Activated naive CD8-positive, alpha-beta T cell treated with anti-CD3 and anti-CD28 coated beads, Interleukin-2, amount 50 U/mL, for 24 hours (primary cell): ENCODE data around the gene PIGL.
A peak's percentile ranks its signal among the peaks of the same experiment; 100 is the strongest.
"Not testable (repeated sequence)": the region's sequence is repeated elsewhere in the genome, so short reads cannot be mapped to it uniquely, and the experiment has no call there.

Source experiments
- ATAC-seq: fragments of 150-1000 bp; cut with Tn5 transposase; one replicate; pipeline ENCODE4 v1.10.0; 2021
- DNase-seq: peaks from one replicate; pipeline ENCODE4 v3.0.0; 2021
- H3K27ac Mint-ChIP-seq: one replicate; pipeline ENCODE4 v1.8.0; 2021; ENCODE audit warnings: mild to moderate bottlenecking, mixed read lengths
- H3K27me3 Mint-ChIP-seq: one replicate; pipeline ENCODE4 v1.8.0; 2021; ENCODE audit warnings: mixed read lengths
- H3K36me3 Mint-ChIP-seq: one replicate; pipeline ENCODE4 v1.8.0; 2021; ENCODE audit warnings: low read depth, mixed read lengths
- H3K4me1 Mint-ChIP-seq: one replicate; pipeline ENCODE4 v1.8.0; 2021; ENCODE audit warnings: mixed read lengths
- H3K4me3 Mint-ChIP-seq: one replicate; pipeline ENCODE4 v1.8.0; 2021; ENCODE audit warnings: mild to moderate bottlenecking, moderate library complexity, mixed read lengths
- H3K9me3 Mint-ChIP-seq: one replicate; pipeline ENCODE4 v1.8.0; 2021; ENCODE audit warnings: mixed read lengths

Gene PIGL

DNA sequence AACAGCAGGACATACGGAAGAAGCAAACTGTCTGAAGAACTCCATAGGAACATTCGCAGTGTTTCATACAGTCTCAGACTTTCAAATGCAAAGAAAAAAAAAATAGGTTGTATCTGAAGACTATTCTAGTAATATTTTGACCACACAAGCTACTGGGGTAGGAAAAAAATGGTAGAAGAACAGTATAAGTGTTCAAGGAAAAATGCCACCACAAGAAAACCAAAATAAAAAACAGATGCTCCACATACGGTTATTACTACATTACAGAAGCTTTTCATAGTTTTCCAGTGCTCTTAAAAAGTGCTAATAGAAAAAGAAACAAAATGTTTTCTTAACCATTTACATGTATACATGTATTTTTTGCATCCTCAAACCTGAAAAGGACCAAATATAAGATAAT lies 5.4 kb upstream of the PIGL start:
- H3K27me3 Mint-ChIP-seq, result no peaks in the 10 kb centered on the region
- no peaks in the 10 kb centered on the region for H3K36me3 Mint-ChIP-seq
- DNase-seq (no peak), ATAC-seq (no peak)
- H3K27ac Mint-ChIP-seq, result no peak overlapping the region
- peaks cover 43% of the 10 kb centered on the region for H3K4me1 Mint-ChIP-seq
- H3K4me3 Mint-ChIP-seq, result no peak overlapping the region
- no peaks in the 10 kb centered on the region for H3K9me3 Mint-ChIP-seq

- H3K27ac Mint-ChIP-seq, result no peak overlapping the region
- ATAC-seq (no peak), DNase-seq (no peak)
- no peaks in the 10 kb centered on the region for H3K9me3 Mint-ChIP-seq
- no peaks in the 10 kb centered on the region for H3K27me3 Mint-ChIP-seq
- H3K4me3 Mint-ChIP-seq, result peak overlapping the region; percentile 93
- peaks cover 42% of the 10 kb centered on the region for H3K4me1 Mint-ChIP-seq
- peaks cover 3% of the 10 kb centered on the region for H3K36me3 Mint-ChIP-seq
Measured at GRCh38 chr17:16212793-16213192, 4.2 kb upstream of the PIGL start.

- no peak for DNase-seq
- ATAC-seq, result peak; percentile 1
- H3K4me1 Mint-ChIP-seq, result peaks cover 43% of the 10 kb centered on the region
- no peaks in the 10 kb centered on the region for H3K9me3 Mint-ChIP-seq
- H3K27ac Mint-ChIP-seq, result peak overlapping the region; percentile 78
- no peaks in the 10 kb centered on the region for H3K27me3 Mint-ChIP-seq
- peaks cover 3% of the 10 kb centered on the region for H3K36me3 Mint-ChIP-seq
- H3K4me3 Mint-ChIP-seq, result peak overlapping the region; percentile 93
Measured at GRCh38 chr17:16214190-16215001, 2.6 kb upstream of the PIGL start.

- peaks cover 43% of the 10 kb centered on the region for H3K4me1 Mint-ChIP-seq
- DNase-seq, result peak; percentile 46
- peak overlapping the region; percentile 93 for H3K4me3 Mint-ChIP-seq
- ATAC-seq, result peak; percentile 44
- no peaks in the 10 kb centered on the region for H3K27me3 Mint-ChIP-seq
- peaks cover 3% of the 10 kb centered on the region for H3K36me3 Mint-ChIP-seq
- H3K27ac Mint-ChIP-seq, result peak overlapping the region; percentile 78
- no peaks in the 10 kb centered on the region for H3K9me3 Mint-ChIP-seq
Measured at GRCh38 chr17:16215002-16215272, 2.1 kb upstream of the PIGL start.

DNA sequence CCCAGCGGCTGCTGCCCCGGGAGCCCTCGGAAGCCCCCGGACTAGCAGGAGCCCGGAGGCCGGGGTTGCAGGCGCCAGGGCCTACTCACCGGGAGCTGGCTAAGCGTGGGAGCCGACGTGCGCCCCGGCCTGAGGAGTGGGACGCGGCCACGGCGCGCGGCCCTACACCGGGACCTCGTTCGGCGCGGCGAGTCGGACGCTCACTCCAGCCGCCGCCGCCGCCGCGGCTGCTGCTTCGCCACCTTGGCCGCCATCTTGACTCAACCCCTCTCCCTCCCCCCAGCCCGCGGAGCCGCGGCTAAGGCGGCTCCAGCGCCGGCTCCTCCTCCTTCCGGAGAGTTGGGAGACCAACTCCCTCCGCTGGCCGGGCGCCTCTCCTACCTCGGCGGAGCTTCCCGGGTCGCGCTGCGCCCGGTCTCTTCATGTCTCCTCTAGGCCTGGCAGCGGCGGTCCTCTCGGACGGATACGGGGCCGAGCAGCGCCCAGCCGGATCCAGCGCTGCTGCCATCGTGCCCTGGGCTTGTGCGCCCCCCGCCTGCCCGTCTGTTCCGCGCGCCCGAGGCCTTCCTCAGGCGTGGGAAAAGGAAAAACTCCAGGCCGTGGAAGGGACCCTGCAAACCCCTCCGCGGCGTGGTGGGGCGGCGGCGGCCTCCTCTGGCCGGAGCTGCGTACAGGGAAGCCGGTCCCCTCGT lies 1.6 kb upstream of the PIGL start, which contains the start of gene NCOR1:
TSS of gene NCOR1 (minus strand) at position 262 of the 692 bp plus-strand sequence. CDS start 20,965 bp downstream, outside the sequence.
- Mint-ChIP-seq H3K4me1 (peaks cover 43% of the 10 kb centered on the region), H3K27ac (peak within 1 kb of the TSS; percentile 97), H3K36me3 (peaks cover 3% of the 10 kb centered on the region), H3K27me3 (no peaks in the 10 kb centered on the region), H3K4me3 (peak within 1 kb of the TSS; percentile 93), H3K9me3 (no peaks in the 10 kb centered on the region)
- DNase-seq (peak; percentile 91), ATAC-seq (peak; percentile 86)

GRCh38 chr17:16215965-16216316 lies 1.1 kb upstream of the PIGL start:
- ATAC-seq (peak; percentile 1), DNase-seq (no peak)
- Mint-ChIP-seq H3K36me3 (peaks cover 3% of the 10 kb centered on the region), H3K4me1 (peaks cover 43% of the 10 kb centered on the region), H3K9me3 (no peaks in the 10 kb centered on the region), H3K27me3 (no peaks in the 10 kb centered on the region), H3K4me3 (peak overlapping the region; percentile 93), H3K27ac (peak overlapping the region; percentile 97)

DNA sequence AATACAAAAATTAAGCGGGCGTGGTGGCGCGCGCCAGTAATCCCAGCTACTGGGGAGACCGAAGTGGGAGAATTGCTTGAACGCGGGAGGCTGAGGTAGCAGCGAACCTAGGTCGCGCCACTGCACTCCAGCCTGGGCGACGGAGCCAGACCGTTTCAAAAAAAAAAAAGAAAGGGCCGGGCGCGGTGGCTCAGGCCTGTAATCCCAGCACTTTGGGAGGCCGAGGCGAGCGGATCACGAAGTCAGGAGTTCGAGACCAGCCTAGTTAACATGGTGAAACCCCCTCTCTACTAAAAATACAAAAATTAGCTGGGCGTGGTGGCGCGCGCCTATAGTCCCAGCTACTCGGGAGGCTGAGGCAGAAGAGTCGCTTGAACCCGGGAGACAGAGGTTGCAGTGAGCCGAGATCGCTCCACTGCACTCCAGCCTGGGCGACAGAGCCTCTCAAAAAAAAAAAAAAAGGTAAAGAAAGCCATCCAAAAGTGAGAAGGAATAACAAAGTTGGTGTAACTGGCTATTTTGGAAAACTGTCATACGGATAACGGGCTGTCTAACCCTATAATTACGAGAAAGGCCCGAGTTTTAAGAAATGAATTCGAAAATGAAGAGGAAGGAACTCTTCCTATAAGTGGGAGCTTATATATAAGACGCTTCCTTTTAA lies 539 bp upstream of the PIGL start:
- not testable (repeated sequence) for ATAC-seq, H3K9me3 Mint-ChIP-seq, DNase-seq, H3K36me3 Mint-ChIP-seq, H3K27me3 Mint-ChIP-seq
- Mint-ChIP-seq H3K4me3 (peak overlapping the region; percentile 93), H3K27ac (peak overlapping the region; percentile 97), H3K4me1 (peaks cover 40% of the 10 kb centered on the region)

- Mint-ChIP-seq H3K27ac (no peak overlapping the region), H3K4me3 (no peak overlapping the region), H3K36me3 (peaks cover 12% of the 10 kb centered on the region), H3K4me1 (peaks cover 18% of the 10 kb centered on the region), H3K9me3 (no peaks in the 10 kb centered on the region), H3K27me3 (no peaks in the 10 kb centered on the region)
- no peak for DNase-seq
- ATAC-seq, result no peak
Measured at GRCh38 chr17:16222406-16222805, 5.4 kb downstream of the PIGL start.

DNA sequence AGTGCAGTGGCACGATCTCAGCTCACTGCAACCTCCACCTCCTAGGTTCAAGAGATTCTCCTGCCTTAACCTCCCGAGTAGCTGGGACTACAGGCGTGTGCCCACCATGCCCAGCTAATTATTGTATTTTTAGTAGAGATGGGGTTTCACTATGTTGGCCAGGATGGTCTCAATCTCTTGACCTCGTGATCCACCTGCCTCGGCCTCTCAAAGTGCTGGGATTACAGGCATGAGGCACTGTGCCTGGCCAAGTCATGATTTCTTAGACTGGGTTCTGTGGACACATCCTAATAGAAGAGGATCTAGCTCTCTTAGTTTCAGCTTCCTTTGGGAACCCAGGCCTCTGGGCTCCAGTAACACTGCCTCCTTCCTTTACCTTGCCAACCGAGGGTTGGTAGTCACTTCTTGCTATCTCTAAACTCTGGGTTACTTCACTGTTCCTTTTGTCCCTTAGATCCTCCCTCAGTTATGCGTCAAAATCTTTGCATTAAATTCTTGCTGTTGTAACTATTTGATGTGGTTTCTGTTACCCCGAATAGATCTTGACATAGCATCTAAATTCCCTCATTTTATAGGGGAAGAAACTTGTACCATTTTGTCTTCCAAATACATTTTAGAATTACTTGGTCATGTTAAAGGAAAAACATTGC lies 13.0 kb downstream of the PIGL start:
- not testable (repeated sequence) for DNase-seq, H3K27me3 Mint-ChIP-seq
- ATAC-seq, result peak; percentile 16

GRCh38 chr17:16232391-16232790 lies 15.4 kb downstream of the PIGL start:
- Mint-ChIP-seq H3K27ac (peak overlapping the region; percentile 43), H3K9me3 (no peaks in the 10 kb centered on the region), H3K27me3 (no peaks in the 10 kb centered on the region), H3K36me3 (peaks cover 36% of the 10 kb centered on the region), H3K4me1 (peaks cover 25% of the 10 kb centered on the region), H3K4me3 (no peak overlapping the region)
- no peak for DNase-seq
- no peak for ATAC-seq

More for the DNA sequence above, 13.0 kb downstream of the PIGL start:
- Mint-ChIP-seq H3K4me1 (peaks cover 29% of the 10 kb centered on the region), H3K27ac (peak overlapping the region; percentile 81), H3K4me3 (peak overlapping the region; percentile 52), H3K36me3 (peaks cover 34% of the 10 kb centered on the region)
- not testable (repeated sequence) for H3K9me3 Mint-ChIP-seq

- peaks cover 17% of the 10 kb centered on the region for H3K36me3 Mint-ChIP-seq
- no peak for ATAC-seq
- H3K27me3 Mint-ChIP-seq, result no peaks in the 10 kb centered on the region
- H3K27ac Mint-ChIP-seq, result no peak overlapping the region
- H3K4me3 Mint-ChIP-seq, result no peak overlapping the region
- DNase-seq, result no peak
- peaks cover 11% of the 10 kb centered on the region for H3K4me1 Mint-ChIP-seq
- H3K9me3 Mint-ChIP-seq, result no peaks in the 10 kb centered on the region
Measured at GRCh38 chr17:16239931-16240330, 22.9 kb downstream of the PIGL start.

DNA sequence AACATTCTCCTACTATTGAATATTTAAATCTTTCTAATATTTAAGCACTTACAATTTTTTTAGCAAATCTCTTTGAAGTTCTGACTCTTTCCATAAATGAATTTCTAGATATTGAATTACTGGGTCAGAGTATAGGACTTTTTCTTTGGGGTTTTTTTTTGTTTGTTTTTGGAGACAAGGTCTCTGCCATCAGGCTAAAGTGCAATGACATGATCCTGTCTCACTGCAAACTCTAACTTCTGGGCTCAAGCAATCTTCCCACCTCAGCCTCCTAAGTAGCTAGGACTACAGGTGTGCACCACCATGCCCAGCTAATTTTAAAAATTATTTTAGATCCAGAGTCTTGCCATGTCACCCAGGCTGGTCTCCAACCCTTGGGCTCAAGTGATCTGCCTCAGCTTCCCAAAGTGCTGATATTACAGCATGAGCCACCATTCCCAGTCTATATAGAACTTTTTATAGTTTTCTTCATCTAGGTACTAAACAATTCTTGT lies 24.9 kb downstream of the PIGL start:
- Mint-ChIP-seq H3K36me3 (peaks cover 10% of the 10 kb centered on the region), H3K4me1 (peaks cover 11% of the 10 kb centered on the region), H3K9me3 (no peaks in the 10 kb centered on the region), H3K27me3 (no peaks in the 10 kb centered on the region), H3K4me3 (no peak overlapping the region), H3K27ac (no peak overlapping the region)
- DNase-seq (no peak), ATAC-seq (no peak)

DNA sequence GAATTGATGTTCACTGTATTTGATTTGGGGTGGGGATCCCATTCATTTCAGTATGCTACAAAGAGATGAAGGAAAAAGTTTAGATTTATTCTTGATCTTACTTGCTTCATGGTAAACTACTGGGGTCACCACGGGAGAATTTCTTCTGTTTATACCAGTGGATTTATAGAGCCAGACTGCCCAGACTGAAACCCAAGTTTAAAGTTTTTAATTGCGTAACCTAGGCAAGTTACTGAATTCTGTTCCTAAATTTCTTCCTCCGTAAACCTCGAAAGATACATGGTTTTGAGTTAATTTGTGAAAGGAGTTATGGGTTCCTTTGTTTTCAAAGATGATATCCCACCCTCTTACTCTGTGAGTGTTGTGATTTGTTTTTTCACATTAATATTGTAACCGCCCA lies 26.4 kb downstream of the PIGL start:
- H3K4me3 Mint-ChIP-seq, result no peak overlapping the region
- H3K27ac Mint-ChIP-seq, result no peak overlapping the region
- no peak for ATAC-seq

DNA sequence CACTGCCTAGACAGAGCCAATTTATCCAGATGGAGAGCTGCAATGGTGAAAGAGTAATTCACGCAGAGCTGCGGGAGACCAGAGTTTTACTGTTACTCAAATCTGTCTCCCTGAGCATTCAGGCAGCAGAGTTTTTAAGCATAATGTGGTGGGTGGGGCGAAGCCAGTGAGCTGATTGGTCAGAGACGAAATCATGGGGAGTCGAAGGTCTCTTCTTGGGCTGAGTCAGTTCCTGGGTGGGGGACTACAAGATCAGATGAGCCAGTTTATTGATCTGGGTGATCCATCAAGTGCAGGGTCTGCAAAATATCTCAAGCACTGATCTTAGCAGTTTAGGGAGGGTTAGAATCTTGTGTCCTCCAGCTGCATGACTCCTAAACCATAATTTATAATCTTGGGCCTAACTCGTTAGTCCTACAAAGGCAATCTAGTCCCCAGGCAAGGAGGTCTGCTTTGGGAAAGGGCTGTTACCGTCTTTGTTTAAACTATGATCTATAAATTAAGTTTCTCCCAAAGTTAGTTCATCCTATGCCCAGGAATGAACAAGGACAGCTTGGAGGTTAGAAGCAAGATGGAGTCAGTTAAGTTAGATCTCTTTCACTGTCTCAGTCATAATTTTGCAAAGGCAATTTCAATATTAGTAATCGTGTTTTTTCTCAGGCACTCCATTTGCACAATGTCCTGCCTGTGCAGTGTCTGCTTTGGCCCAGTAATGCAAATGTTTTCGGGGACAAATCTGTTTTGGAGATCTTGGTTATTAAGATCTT lies 27.0 kb downstream of the PIGL start:
- no peak overlapping the region for H3K4me3 Mint-ChIP-seq

More for the DNA sequence above, 26.4 kb downstream of the PIGL start:
- no peaks in the 10 kb centered on the region for H3K9me3 Mint-ChIP-seq
- H3K27me3 Mint-ChIP-seq, result no peaks in the 10 kb centered on the region
- H3K36me3 Mint-ChIP-seq, result peaks cover 15% of the 10 kb centered on the region
- H3K4me1 Mint-ChIP-seq, result peaks cover 11% of the 10 kb centered on the region
- DNase-seq, result no peak

More for the DNA sequence above, 27.0 kb downstream of the PIGL start:
- peaks cover 20% of the 10 kb centered on the region for H3K36me3 Mint-ChIP-seq
- H3K27me3 Mint-ChIP-seq, result no peaks in the 10 kb centered on the region
- DNase-seq, result no peak
- peaks cover 11% of the 10 kb centered on the region for H3K4me1 Mint-ChIP-seq
- no peaks in the 10 kb centered on the region for H3K9me3 Mint-ChIP-seq
- H3K27ac Mint-ChIP-seq, result no peak overlapping the region
- no peak for ATAC-seq
